SIG-M5 (cell line): Measurements from ENCODE around the gene ZNF474.
"Not testable (repeated sequence)": the region's sequence is repeated elsewhere in the genome, so short reads cannot be mapped to it uniquely, and the experiment has no call there.

Source experiments
- DNase-seq: peaks from one replicate; lab custom pipeline; 2025; lab: John Stamatoyannopoulos, UW

Gene ZNF474

GRCh38 chr5:122129306-122129705 is at the start of gene ZNF474:
TSS of gene ZNF474 (plus strand) at chr5:122129546. CDS start at chr5:122151991, 22,445 bp downstream.
- DNase-seq: no peak

DNA sequence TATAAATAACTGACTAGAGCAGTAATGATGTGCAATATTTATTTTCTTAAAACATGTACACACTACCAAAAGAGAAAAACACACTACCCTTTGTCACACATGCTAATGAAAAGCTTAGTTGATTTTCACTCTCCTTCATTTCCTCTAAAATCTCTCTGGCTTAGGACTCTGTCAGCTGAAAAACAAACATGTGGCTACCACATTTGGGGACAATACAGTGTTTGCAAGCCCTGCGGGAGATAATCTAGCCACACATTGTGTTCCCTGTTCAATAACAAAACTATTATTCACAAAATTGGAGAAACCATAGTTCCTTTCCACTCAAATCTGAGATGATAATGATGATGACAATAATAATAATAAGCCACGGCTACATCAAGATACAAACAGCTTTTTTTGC is 47.8 kb upstream of the ZNF474 start:
- no peak for DNase-seq

DNA sequence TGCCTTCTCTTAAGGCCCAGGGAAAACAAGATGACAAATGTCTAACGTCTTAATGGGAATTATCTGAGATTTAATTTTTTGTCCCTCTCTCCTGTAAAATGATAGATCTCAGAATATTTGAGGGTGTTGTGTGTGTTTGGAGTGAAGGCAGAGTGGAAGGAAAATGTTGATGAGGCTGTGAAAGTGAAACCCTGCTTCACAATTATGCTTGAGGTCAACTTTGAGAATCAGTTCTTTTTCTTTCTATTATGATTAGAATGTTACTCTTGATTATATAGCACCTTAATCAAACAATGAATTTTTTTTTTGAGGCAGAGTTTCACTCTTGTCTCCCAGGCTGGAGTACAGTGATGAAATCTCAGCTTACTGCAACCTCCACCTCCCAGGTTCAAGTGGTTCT is 45.8 kb upstream of the ZNF474 start:
- DNase-seq: no peak

- DNase-seq: no peak
Observed at GRCh38 chr5:122085041-122085440, 44.3 kb upstream of the ZNF474 start.

GRCh38 chr5:122089096-122090013 is 40.0 kb upstream of the ZNF474 start:
- DNase-seq: no peak

- no peak for DNase-seq
Observed at GRCh38 chr5:122091936-122092600, 37.3 kb upstream of the ZNF474 start.

- no peak for DNase-seq
Observed at GRCh38 chr5:122093415-122094180, 35.7 kb upstream of the ZNF474 start.

DNA sequence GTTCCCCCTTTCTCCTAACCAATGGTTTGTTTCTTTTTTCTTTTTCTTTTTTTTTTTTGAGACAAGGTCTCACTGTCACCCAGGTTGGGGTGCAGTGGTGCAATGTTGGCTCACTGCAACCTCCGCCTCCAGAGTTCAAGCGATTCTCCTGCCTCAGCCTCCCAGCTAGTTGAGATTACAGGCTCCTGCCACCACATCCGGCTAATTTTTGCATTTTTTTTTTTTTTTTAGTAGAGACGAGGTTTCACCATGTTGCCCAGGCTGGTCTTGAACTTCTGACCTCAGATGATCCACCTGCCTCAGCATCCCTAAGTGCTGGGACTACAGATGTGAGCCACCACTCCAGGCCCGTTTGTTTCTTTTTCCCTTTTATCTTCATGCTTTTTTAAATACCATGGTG is 35.1 kb upstream of the ZNF474 start:
- not testable (repeated sequence) for DNase-seq

DNA sequence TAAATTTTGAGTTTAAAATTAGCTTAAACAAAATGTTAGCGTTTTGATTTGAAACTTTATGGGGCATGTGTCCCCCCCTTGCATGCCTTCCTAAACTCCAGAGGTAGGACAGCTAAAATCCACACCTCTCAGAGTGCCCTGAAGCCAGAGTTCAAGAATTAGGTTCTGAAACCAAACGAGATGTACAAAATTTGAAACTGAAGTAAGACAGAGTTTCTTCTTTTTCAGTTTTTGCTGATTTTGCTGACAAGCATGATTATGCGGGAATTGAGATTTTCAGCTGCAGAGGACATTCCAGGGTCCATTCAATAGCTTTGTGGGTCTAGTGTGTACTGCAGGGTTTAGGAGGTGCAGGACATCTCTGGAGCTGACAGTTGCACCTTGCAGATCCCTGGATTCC is 34.2 kb upstream of the ZNF474 start:
- DNase-seq: no peak

DNA sequence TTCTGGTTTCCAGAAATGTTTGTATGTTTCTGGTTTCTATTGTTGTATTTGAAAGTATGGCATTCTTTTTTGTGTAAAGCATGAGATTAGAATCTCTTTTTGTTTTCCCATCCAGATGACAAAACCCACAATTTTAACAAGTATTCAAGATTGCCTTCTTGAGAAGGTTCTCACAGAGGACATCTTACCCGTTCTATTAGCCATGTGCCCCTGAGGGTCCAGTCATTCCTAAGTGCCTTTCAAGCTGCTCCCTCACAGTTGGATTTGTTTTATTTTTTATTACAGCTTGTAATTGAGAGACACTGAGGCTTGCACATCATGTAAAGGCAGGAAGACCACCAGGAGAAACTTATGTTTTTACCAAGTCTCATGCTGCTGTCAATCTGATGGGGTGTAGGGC is 32.0 kb upstream of the ZNF474 start:
- DNase-seq: no peak

- DNase-seq: no peak
Observed at GRCh38 chr5:122099060-122099790, 30.1 kb upstream of the ZNF474 start.

DNA sequence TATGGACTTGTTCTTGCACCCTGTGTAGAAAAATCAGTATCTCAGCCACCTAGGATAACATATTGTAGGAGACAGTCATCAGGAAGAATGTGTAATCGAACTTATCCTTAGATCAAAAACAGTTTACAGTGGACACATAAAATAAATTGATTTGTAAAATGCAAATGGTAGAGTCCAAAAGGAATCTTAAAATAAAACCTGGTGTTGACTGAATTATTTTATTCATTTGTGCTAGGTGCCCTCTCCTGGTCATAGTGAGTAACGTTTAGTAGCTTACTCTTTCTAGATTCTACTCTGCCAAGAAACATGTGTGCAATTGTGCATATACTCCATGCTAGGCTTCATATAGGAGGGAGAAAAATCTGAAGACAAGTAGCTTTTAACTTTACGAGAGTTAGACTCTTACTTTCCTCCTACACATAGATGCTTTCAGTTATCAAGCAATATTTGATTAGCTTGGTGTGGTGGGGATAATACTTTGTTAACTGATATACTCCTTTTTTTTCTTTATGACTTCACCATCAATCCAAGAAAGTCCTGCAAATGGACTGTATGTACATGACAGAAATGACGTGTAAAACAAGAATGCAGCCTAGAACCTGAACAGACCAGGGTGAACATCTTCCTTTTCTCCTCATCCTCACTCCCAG is 27.6 kb upstream of the ZNF474 start:
- no peak for DNase-seq

GRCh38 chr5:122102825-122103224 is 26.5 kb upstream of the ZNF474 start:
- DNase-seq: no peak

DNA sequence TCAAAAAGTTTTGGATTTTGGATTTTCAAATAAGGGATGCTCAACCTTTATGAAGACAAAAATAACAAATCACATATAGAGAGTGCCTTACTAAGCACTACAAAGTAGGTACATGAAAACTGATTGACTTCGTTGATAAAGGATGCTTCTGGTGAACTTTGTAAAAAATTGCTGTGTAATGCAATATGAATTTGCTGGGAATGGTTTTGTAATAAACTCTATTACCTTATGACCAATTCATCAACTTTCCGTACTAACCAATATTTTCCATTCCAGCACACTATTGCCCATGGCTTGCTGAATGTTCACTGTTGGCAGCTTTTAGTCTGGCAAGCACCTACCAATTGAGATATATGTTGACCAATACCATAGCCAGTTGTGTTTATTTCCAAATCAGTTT is 23.4 kb upstream of the ZNF474 start:
- DNase-seq: no peak

- DNase-seq: no peak
Observed at GRCh38 chr5:122107016-122107415, 22.3 kb upstream of the ZNF474 start.

DNA sequence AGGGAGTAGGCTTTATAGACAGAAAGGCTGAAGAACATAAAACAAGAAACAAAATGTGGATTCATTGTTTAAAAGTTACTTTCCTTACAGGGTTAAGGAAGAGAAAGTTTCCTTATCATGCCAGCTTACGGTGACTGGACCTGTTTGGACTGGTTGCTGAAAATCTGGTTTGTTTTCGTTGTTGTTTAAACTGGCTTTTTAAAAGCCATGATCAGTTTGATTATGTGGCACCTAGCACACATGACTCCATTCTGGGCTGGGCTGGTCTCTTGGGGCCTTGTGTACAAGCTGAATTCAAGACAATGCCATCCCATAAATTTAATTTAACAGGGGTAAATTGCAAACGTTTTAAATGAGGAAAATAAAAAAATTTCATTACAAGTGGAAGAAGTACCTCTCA is 18.4 kb upstream of the ZNF474 start:
- DNase-seq: no peak

DNA sequence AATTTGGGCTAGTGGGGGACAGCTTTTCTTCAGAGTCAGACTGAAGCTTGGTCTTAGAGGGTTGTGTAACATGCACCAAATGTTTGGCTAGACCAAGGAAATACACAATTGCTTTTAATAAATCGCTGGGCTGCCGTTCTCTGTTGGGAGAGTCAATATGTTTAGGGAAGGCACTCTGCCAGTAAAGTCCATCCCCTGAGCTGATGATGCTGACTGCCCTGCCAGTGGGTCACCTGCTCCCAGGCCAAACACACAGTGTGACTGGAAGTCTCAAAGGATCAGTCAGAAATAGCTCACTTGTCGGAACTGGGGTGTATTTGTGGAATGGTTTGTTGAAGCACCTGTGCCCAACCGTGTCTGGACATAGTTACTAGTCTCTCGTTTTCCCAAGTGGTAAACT is 17.9 kb upstream of the ZNF474 start:
- no peak for DNase-seq

DNA sequence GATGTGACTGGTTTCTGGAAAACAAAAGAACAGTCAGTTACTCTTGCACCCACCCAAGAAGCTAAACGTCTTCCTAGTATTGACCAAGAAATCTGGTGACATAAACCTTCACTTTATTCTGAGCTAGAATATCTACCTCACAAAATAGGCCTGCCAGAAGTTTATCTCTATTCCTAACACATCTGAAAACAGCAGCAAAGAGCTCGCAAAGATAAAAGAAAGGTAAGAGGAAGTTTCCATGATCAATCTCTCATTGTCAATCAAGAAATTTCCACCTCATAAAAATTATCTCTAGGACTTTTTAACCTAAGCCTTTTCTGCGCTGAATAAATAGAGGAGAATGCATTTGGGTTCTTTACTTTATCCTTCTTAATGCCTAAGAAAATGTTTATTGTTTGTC is 17.3 kb upstream of the ZNF474 start:
- no peak for DNase-seq

- no peak for DNase-seq
Observed at GRCh38 chr5:122112733-122113558, 16.4 kb upstream of the ZNF474 start.

- no peak for DNase-seq
Observed at GRCh38 chr5:122114501-122114900, 14.8 kb upstream of the ZNF474 start.
